Smooth muscle cell (in vitro differentiated cells): ENCODE results near the gene PSMD13. TPM values are rescaled to one million over a fixed set of nuclear protein-coding genes. Genes with fewer than 3 reads are reported as not detected.
"Not testable (repeated sequence)": the region's sequence is repeated elsewhere in the genome, so short reads cannot be mapped to it uniquely, and the experiment has no call there.

Source experiments
- DNase-seq: peaks from one replicate; lab custom pipeline; 2025; ENCODE audit not compliant: unreplicated experiment; lab: John Stamatoyannopoulos, UW
- H2AFZ ChIP-seq: fragments of 200-600 bp; sonication (generic); 2 replicates; pipeline ENCODE4 v1.6.0; 2016; ENCODE audit warnings: antibody characterized with exemption, low read depth, mild to moderate bottlenecking
- H3F3A ChIP-seq: fragments of 200-600 bp; sonication (generic); 2 replicates; pipeline ENCODE4 v1.6.0; 2017; ENCODE audit warnings: antibody characterized with exemption, low read depth
- H3K27ac ChIP-seq: fragments of 200-600 bp; sonication (generic); 2 replicates; pipeline ENCODE4 v1.5.1; 2016; ENCODE audit warnings: low read depth, mild to moderate bottlenecking
- H3K27me3 ChIP-seq: fragments of 200-600 bp; sonication (generic); 2 replicates; pipeline ENCODE4 v1.6.1; 2016; ENCODE audit warnings: low read depth, mild to moderate bottlenecking
- H3K36me3 ChIP-seq: fragments of 200-600 bp; sonication (generic); 2 replicates; pipeline ENCODE4 v1.5.1; 2016; ENCODE audit warnings: low read depth
- H3K4me1 ChIP-seq: fragments of 200-600 bp; sonication (generic); 2 replicates; pipeline ENCODE4 v1.5.1; 2016; ENCODE audit warnings: low read depth
- H3K4me2 ChIP-seq: fragments of 200-600 bp; sonication (generic); 2 replicates; pipeline ENCODE4 v1.6.0; 2016; ENCODE audit warnings: mild to moderate bottlenecking
- H3K4me3 ChIP-seq: fragments of 200-600 bp; sonication (generic); 2 replicates; pipeline ENCODE4 v1.5.1; 2016; ENCODE audit warnings: mild to moderate bottlenecking
- H3K79me2 ChIP-seq: fragments of 200-600 bp; sonication (generic); 2 replicates; pipeline ENCODE4 v1.6.0; 2016; ENCODE audit warnings: low read depth, mild to moderate bottlenecking
- H3K9ac ChIP-seq: fragments of 200-600 bp; sonication (generic); 2 replicates; pipeline ENCODE4 v1.6.0; 2016; ENCODE audit warnings: low read depth
- H3K9me3 ChIP-seq: fragments of 200-600 bp; sonication (generic); replicated peaks from 2 replicates; pipeline ENCODE4 v1.5.1; 2016; ENCODE audit warnings: low read depth
- H4K20me1 ChIP-seq: fragments of 200-600 bp; sonication (generic); 2 replicates; pipeline ENCODE4 v1.6.0; 2016; ENCODE audit warnings: low read depth
- CTCF ChIP-seq: fragments of 200-600 bp; sonication (generic); IDR thresholded peaks from 2 replicates; pipeline ENCODE4 v1.5.1; 2017; ENCODE audit warnings: borderline replicate concordance, mild to moderate bottlenecking, antibody characterized with exemption; ENCODE audit not compliant: insufficient read depth, poor library complexity, severe bottlenecking
- WGBS: methylation state at CpG from one replicate; pipeline ENCODE4 v1.1.7; 2016; ENCODE audit warnings: low lambda C conversion rate; 5-methylcytosine and 5-hydroxymethylcytosine counted together
- polyA plus RNA-seq: library from polyadenylated mRNA; unstranded; fragments of >200 nt; fragmentation: Nextera tagmentation; extraction: Ambion mirVana; gene quantifications from 2 replicates; pipeline ENCODE4 v1.2.1, GENCODE V29; 2016
- total RNA-seq: library from RNA; depleted of rRNA; stranded (reverse); fragments of >200 nt; gene quantifications from 2 replicates; pipeline ENCODE4 v1.2.3, GENCODE V29; 2014

The PSMD13 gene
- total and polyA plus RNA-seq, 2 experiments from 2014 or later = 77.4 to 200 TPM

GRCh38 chr11:218815-219593 is 17.8 kb upstream of the PSMD13 start:
- DNase-seq = no peak
- no peaks in the 10 kb centered on the region for H3K36me3 ChIP-seq

GRCh38 chr11:220641-221215 is 16.0 kb upstream of the PSMD13 start:
- H3K79me2 ChIP-seq, H3K4me2 ChIP-seq, H3F3A ChIP-seq, H3K4me3 ChIP-seq, H4K20me1 ChIP-seq, DNase-seq, H2AFZ ChIP-seq, H3K27me3 ChIP-seq, H3K9ac ChIP-seq, H3K27ac ChIP-seq, H3K4me1 ChIP-seq, H3K9me3 ChIP-seq, H3K36me3 ChIP-seq: not testable (repeated sequence)
- 79% methylated on average over 2 of the region's 3 CpGs for WGBS

More at GRCh38 chr11:218815-219593, 17.8 kb upstream of the PSMD13 start:
- no peak overlapping the region for H3K4me3 ChIP-seq
- no peaks in the 10 kb centered on the region for H3K9me3 ChIP-seq
- H2AFZ ChIP-seq = no peak overlapping the region
- H3K9ac ChIP-seq = no peak overlapping the region
- H3K4me1 ChIP-seq = no peaks in the 10 kb centered on the region
- WGBS = 90% methylated on average over 29 of the region's 29 CpGs
- peaks cover 19% of the 10 kb centered on the region for H3F3A ChIP-seq
- H3K4me2 ChIP-seq = no peak overlapping the region
- TF ChIP-seq CTCF = no peak
- H4K20me1 ChIP-seq = no peaks in the 10 kb centered on the region
- H3K27me3 ChIP-seq = no peaks in the 10 kb centered on the region
- H3K79me2 ChIP-seq = no peaks in the 10 kb centered on the region
- no peak overlapping the region for H3K27ac ChIP-seq

GRCh38 chr11:221539-221938 is 15.2 kb upstream of the PSMD13 start:
- Histone ChIP-seq H2AFZ (no peak overlapping the region), H3K4me2 (no peak overlapping the region), H3F3A (no peaks in the 10 kb centered on the region), H3K79me2 (no peaks in the 10 kb centered on the region), H3K36me3 (no peaks in the 10 kb centered on the region), H3K9ac (no peak overlapping the region), H3K4me3 (no peak overlapping the region), H3K9me3 (no peaks in the 10 kb centered on the region), H3K27ac (no peak overlapping the region), H4K20me1 (no peaks in the 10 kb centered on the region), H3K27me3 (no peaks in the 10 kb centered on the region), H3K4me1 (no peaks in the 10 kb centered on the region)
- DNase-seq = no peak
- no peak for TF ChIP-seq CTCF
- 88% methylated on average over 7 of the region's 7 CpGs for WGBS

- Histone ChIP-seq H3K4me1 (no peaks in the 10 kb centered on the region), H4K20me1 (no peaks in the 10 kb centered on the region), H3F3A (no peaks in the 10 kb centered on the region), H3K9ac (no peak overlapping the region), H3K27me3 (no peaks in the 10 kb centered on the region), H3K79me2 (no peaks in the 10 kb centered on the region), H3K4me3 (no peak overlapping the region), H3K9me3 (no peaks in the 10 kb centered on the region), H3K27ac (no peak overlapping the region), H3K36me3 (no peaks in the 10 kb centered on the region), H2AFZ (no peak overlapping the region), H3K4me2 (no peak overlapping the region)
- WGBS = 93% methylated on average over 14 of the region's 14 CpGs
- TF ChIP-seq CTCF = no peak
- DNase-seq = no peak
These were observed 14.6 kb upstream of the PSMD13 start for GRCh38 chr11:221998-222789.
